Measurements from ENCODE around the gene DOLPP1.
"Not testable (repeated sequence)": the region's sequence is repeated elsewhere in the genome, so short reads cannot be mapped to it uniquely, and the experiment has no call there.

- TF ChIP-seq CTCF (IDR thresholded peaks at IDR 0.05); POLR2AphosphoS5 (IDR thresholded peaks at IDR 0.05; ENCODE audit: low read depth, low read length); REST (IDR thresholded peaks at IDR 0.05; ENCODE audit: insufficient read depth in 1 of 2, low read depth in 2 of 2, low read length in 1 of 2): not testable (repeated sequence)
Measured at GRCh38 chr9:129130271-129130670, 49.4 kb downstream of the DOLPP1 start.

Data from Panc1 (cell line).